Effector memory CD8-positive, alpha-beta T cell (primary cell): ENCODE data around the gene HSD17B12.
"Not testable (repeated sequence)": the region's sequence is repeated elsewhere in the genome, so short reads cannot be mapped to it uniquely, and the experiment has no call there.

Experiments used
- ATAC-seq: fragments of 150-1000 bp; cut with Tn5 transposase; replicated peaks from 2 replicates; pipeline ENCODE4 v1.10.0; 2021; ENCODE audit warnings: mild to moderate bottlenecking, moderate library complexity
- DNase-seq, 3 experiments: peaks; one replicate each; pipeline ENCODE4 v3.0.0; 2021
- H3K27ac Mint-ChIP-seq, 2 donors: one replicate each; pipeline ENCODE4 v1.8.0; 2022; ENCODE audit warnings: mild to moderate bottlenecking in 2 of 2, mixed read lengths in 2 of 2, moderate library complexity in 2 of 2
- H3K27me3 Mint-ChIP-seq, 2 donors: one replicate each; pipeline ENCODE4 v1.8.0; 2022; ENCODE audit warnings: mixed read lengths in 2 of 2
- H3K36me3 Mint-ChIP-seq: one replicate; pipeline ENCODE4 v1.8.0; 2022; ENCODE audit warnings: mild to moderate bottlenecking, moderate library complexity, mixed read lengths; ENCODE audit not compliant: insufficient read depth
- H3K4me1 Mint-ChIP-seq, 2 donors: one replicate each; pipeline ENCODE4 v1.8.0; 2022; ENCODE audit warnings: low read depth in 2 of 2, mixed read lengths in 2 of 2
- H3K4me3 Mint-ChIP-seq, 2 donors: one replicate each; pipeline ENCODE4 v1.8.0; 2022; ENCODE audit warnings: mild to moderate bottlenecking in 2 of 2, mixed read lengths in 2 of 2, moderate library complexity in 2 of 2
- H3K9me3 Mint-ChIP-seq, 2 donors: one replicate each; pipeline ENCODE4 v1.8.0; 2022; ENCODE audit warnings: mixed read lengths in 2 of 2

HSD17B12 gene

GRCh38 chr11:43736502-43737200, 56.1 kb downstream of the HSD17B12 start:
- no peaks in the 10 kb centered on the region for H3K27me3 Mint-ChIP-seq
- H3K36me3 Mint-ChIP-seq, result no peaks in the 10 kb centered on the region
- no peak overlapping the region for H3K4me3 Mint-ChIP-seq
- ATAC-seq (no peak), DNase-seq (no peak)
- H3K9me3 Mint-ChIP-seq, result no peaks in the 10 kb centered on the region
- no peak overlapping the region for H3K27ac Mint-ChIP-seq
- H3K4me1 Mint-ChIP-seq, result peaks cover 3 to 15% of the 10 kb centered on the region in 2 donors

- DNase-seq (no peak), ATAC-seq (no peak)
- no peak overlapping the region for H3K4me3 Mint-ChIP-seq
- H3K27ac Mint-ChIP-seq, result peak overlapping the region in 1 of 2 donors; percentile 74
- no peaks in the 10 kb centered on the region for H3K9me3 Mint-ChIP-seq
- peaks cover 3 to 15% of the 10 kb centered on the region in 2 donors for H3K4me1 Mint-ChIP-seq
- no peaks in the 10 kb centered on the region for H3K27me3 Mint-ChIP-seq
- H3K36me3 Mint-ChIP-seq, result no peaks in the 10 kb centered on the region
These were observed 56.7 kb downstream of the HSD17B12 start for GRCh38 chr11:43737201-43737590.

- Mint-ChIP-seq H3K9me3 (peaks cover 2 to 4% of the 10 kb centered on the region in 2 donors), H3K36me3 (no peaks in the 10 kb centered on the region), H3K27me3 (no peaks in the 10 kb centered on the region), H3K4me3 (no peak overlapping the region), H3K27ac (no peak overlapping the region), H3K4me1 (peaks cover 3 to 15% of the 10 kb centered on the region in 2 donors)
- ATAC-seq (no peak), DNase-seq (no peak)
These were observed 58.3 kb downstream of the HSD17B12 start for GRCh38 chr11:43738600-43739409.

- Mint-ChIP-seq H3K9me3 (peaks cover 10 to 19% of the 10 kb centered on the region in 2 donors), H3K27ac (no peak overlapping the region), H3K36me3 (no peaks in the 10 kb centered on the region), H3K27me3 (no peaks in the 10 kb centered on the region), H3K4me1 (peaks cover 0 to 6% of the 10 kb centered on the region in 2 donors), H3K4me3 (no peak overlapping the region)
- DNase-seq (no peak), ATAC-seq (no peak)
These were observed 66.1 kb downstream of the HSD17B12 start for GRCh38 chr11:43746670-43747069.

DNA sequence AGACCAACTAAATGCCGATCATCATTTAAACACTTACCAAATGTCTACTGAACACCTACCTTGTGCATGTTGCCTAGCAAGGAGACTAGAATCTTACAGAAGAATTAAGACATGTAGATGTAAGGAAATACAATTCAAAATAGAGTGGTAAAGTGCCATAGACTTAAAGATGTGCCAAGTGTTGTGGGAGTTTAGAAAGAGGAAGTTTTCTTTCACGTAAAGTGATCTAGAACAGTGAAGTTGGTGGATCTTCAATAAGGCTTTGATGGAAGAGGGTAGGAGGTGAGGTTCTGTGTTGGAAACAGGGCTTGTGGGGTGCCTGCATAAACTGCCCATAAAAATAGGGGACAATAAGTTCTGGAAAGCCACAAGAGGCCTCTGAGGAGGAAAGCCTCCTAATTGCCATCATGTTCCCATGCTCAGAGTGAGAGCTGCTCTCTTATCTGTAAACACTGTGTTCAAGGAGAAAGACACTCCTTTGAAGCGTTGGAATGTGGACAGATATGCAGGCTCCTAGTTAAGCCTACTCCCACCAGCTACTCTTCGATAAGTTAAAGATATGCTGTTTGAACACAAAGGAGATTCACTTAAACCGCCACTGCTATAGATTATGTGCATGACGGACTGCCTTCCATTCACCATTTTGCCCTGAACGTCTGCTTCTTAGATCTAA, 66.7 kb downstream of the HSD17B12 start:
- DNase-seq (no peak), ATAC-seq (no peak)
- H3K9me3 Mint-ChIP-seq, result peaks cover 10 to 19% of the 10 kb centered on the region in 2 donors
- H3K4me3 Mint-ChIP-seq, result no peak overlapping the region
- no peaks in the 10 kb centered on the region for H3K27me3 Mint-ChIP-seq
- H3K4me1 Mint-ChIP-seq, result peaks cover 0 to 6% of the 10 kb centered on the region in 2 donors
- no peaks in the 10 kb centered on the region for H3K36me3 Mint-ChIP-seq
- peak overlapping the region in 1 of 2 donors; percentile 46 for H3K27ac Mint-ChIP-seq

DNA sequence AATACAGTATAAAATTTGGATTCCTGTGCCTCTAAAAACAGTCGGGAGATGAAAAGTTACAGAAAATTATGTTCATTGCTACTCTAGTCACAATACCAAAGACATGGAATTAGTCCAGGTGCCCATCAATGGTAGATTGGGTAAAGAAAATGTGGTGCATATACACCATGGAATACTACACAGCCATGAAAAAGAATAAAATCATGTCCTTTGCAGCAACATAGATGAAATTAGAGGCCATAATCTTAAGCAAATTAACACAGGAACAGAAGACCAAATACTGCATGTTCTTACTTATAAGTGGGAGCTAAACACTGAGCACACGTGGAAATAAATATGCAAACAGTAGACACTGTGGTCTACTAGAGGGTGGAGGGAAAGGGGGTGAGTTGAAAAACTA, 67.6 kb downstream of the HSD17B12 start:
- no peaks in the 10 kb centered on the region for H3K27me3 Mint-ChIP-seq
- peak overlapping the region in 1 of 2 donors; percentile 46 for H3K27ac Mint-ChIP-seq
- no peak for ATAC-seq
- peaks cover 10 to 19% of the 10 kb centered on the region in 2 donors for H3K9me3 Mint-ChIP-seq
- H3K36me3 Mint-ChIP-seq, result no peaks in the 10 kb centered on the region
- H3K4me3 Mint-ChIP-seq, result no peak overlapping the region
- peaks cover 0 to 6% of the 10 kb centered on the region in 2 donors for H3K4me1 Mint-ChIP-seq
- DNase-seq, result no peak

DNA sequence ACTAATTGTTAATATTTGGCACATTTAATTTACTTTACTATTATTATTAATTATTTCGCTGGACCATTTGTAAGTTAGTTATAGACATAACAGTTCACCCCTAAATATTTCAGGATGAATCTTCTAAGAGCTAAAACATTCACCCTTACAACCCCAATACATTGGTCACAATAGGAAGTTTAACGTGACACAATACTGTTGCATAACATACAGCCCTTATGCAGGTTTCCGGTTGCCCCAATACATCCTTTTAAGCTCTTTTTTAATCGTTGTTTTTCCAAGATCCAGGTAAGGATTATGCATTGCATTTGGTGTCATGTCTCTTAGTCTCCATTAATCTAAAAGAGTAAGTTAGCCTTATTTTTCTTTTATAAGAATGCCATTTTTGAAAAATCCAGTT, 71.2 kb downstream of the HSD17B12 start:
- Mint-ChIP-seq H3K9me3 (peaks cover 3 to 6% of the 10 kb centered on the region in 2 donors), H3K4me3 (no peak overlapping the region), H3K27me3 (no peaks in the 10 kb centered on the region), H3K36me3 (peaks cover 9% of the 10 kb centered on the region), H3K27ac (no peak overlapping the region), H3K4me1 (no peaks in the 10 kb centered on the region)
- DNase-seq, result no peak
- no peak for ATAC-seq

DNA sequence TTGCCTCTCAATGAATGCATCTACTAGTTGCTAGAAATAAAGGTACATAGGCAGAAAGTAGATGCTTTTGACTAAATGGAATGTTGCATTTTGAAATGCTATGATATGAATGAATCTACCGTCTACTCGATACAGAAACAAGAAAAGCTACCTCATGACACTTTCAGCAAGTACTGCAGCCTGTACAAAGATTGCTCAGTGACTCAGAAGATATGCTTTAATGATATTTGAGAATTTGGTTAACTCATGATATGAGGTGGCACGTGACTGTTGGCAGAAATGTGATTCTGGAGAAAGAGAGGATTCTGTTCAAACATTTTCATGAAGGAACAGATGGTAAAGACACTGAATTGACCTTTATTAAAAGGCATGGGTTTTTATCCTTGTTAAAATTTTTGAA, 76.0 kb downstream of the HSD17B12 start:
- Mint-ChIP-seq H3K27me3 (no peaks in the 10 kb centered on the region), H3K9me3 (no peaks in the 10 kb centered on the region), H3K27ac (no peak overlapping the region), H3K4me1 (no peaks in the 10 kb centered on the region), H3K36me3 (peaks cover 13% of the 10 kb centered on the region), H3K4me3 (no peak overlapping the region)
- no peak for ATAC-seq
- no peak for DNase-seq

- H3K36me3 Mint-ChIP-seq, result peaks cover 7% of the 10 kb centered on the region
These were observed 78.4 kb downstream of the HSD17B12 start for GRCh38 chr11:43758927-43759326.

DNA sequence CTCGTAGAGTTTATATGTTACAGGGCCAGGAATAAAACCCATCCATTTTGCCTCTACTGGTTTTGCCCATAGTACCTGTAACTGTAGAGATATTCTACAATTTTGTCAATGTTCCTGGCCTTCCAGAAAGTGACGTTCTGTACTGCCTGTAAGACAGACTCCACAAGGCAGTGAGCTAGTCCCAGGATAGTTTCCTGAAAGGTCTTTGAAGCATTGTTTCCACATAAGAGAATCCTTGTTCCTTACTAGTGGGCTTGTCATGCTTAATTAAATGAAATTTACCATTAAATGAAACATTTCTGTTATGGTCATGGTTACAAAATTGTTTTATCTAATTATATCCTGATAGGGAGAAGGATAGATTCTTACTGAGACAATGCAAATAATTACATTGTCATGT, 80.4 kb downstream of the HSD17B12 start:
- peaks cover 4% of the 10 kb centered on the region for H3K36me3 Mint-ChIP-seq
- ATAC-seq (no peak), DNase-seq (no peak)
- no peaks in the 10 kb centered on the region for H3K27me3 Mint-ChIP-seq
- H3K27ac Mint-ChIP-seq, result no peak overlapping the region
- H3K9me3 Mint-ChIP-seq, result no peaks in the 10 kb centered on the region
- H3K4me3 Mint-ChIP-seq, result no peak overlapping the region
- no peaks in the 10 kb centered on the region for H3K4me1 Mint-ChIP-seq

More at GRCh38 chr11:43758927-43759326, 78.4 kb downstream of the HSD17B12 start:
- no peaks in the 10 kb centered on the region for H3K4me1 Mint-ChIP-seq
- ATAC-seq, result no peak
- no peaks in the 10 kb centered on the region for H3K27me3 Mint-ChIP-seq
- no peaks in the 10 kb centered on the region for H3K9me3 Mint-ChIP-seq
- no peak overlapping the region for H3K4me3 Mint-ChIP-seq
- H3K27ac Mint-ChIP-seq, result no peak overlapping the region
- no peak for DNase-seq

- DNase-seq (no peak), ATAC-seq (no peak)
- Mint-ChIP-seq H3K36me3 (no peaks in the 10 kb centered on the region), H3K9me3 (no peaks in the 10 kb centered on the region), H3K4me1 (no peaks in the 10 kb centered on the region), H3K27ac (no peak overlapping the region), H3K27me3 (no peaks in the 10 kb centered on the region), H3K4me3 (no peak overlapping the region)
These were observed 84.7 kb downstream of the HSD17B12 start for GRCh38 chr11:43765194-43765593.

DNA sequence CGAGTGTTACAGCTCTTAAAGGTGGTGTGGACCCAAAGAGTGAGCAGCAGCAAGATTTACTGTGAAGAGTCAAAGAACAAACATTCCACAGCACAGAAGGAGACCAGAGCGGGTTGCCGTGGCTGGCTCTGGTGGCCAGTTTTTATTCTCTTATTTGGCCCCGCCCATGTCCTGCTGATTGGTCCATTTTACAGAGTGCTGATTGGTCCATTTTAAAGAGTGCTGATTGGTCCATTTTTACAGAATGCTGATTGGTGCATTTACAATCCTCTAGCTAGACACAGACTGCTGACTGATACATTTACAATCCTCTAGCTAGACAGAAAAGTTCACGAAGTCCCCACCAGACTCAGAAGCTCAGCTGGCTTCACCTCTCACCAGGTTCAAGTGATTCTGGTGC, 88.1 kb downstream of the HSD17B12 start:
- not testable (repeated sequence) for H3K4me3 Mint-ChIP-seq, DNase-seq, H3K27ac Mint-ChIP-seq, H3K9me3 Mint-ChIP-seq, H3K36me3 Mint-ChIP-seq, H3K4me1 Mint-ChIP-seq, ATAC-seq, H3K27me3 Mint-ChIP-seq

GRCh38 chr11:43770173-43770572, 89.6 kb downstream of the HSD17B12 start:
- Mint-ChIP-seq H3K4me3 (no peak overlapping the region), H3K36me3 (no peaks in the 10 kb centered on the region), H3K27me3 (no peaks in the 10 kb centered on the region), H3K9me3 (no peaks in the 10 kb centered on the region), H3K27ac (no peak overlapping the region), H3K4me1 (no peaks in the 10 kb centered on the region)
- ATAC-seq, result no peak
- no peak for DNase-seq
